Measurements from ENCODE around the gene DDX47. TPM values are rescaled to one million over a fixed set of nuclear protein-coding genes. Genes with fewer than 3 reads are reported as not detected.

Gene DDX47
- 49.5 TPM for polyA plus RNA-seq (2013, experiment 1 of 2; ENCODE audit: insufficient read length)
- polyA plus RNA-seq (2013, experiment 2 of 2; ENCODE audit: insufficient read length): 54.2 TPM

- DNase-seq: peak; percentile 90
These were observed at the start of gene DDX47 for GRCh38 chr12:12813120-12814101. Gene DDX47 (plus strand): TSS chr12:12813346. CDS start chr12:12813368, 22 bp downstream.

- no peak for DNase-seq
These were observed 48.3 kb upstream of the DDX47 start for GRCh38 chr12:12764824-12765223.

- no peak for DNase-seq
These were observed 42.9 kb upstream of the DDX47 start for GRCh38 chr12:12770262-12770661.

- DNase-seq: no peak
These were observed 38.4 kb upstream of the DDX47 start for GRCh38 chr12:12774791-12775190.

GRCh38 chr12:12776261-12776660 lies 36.9 kb upstream of the DDX47 start:
- DNase-seq: no peak

- DNase-seq: no peak
These were observed 36.1 kb upstream of the DDX47 start for GRCh38 chr12:12777092-12777491.

GRCh38 chr12:12779007-12779406 lies 34.1 kb upstream of the DDX47 start:
- DNase-seq: no peak

DNA sequence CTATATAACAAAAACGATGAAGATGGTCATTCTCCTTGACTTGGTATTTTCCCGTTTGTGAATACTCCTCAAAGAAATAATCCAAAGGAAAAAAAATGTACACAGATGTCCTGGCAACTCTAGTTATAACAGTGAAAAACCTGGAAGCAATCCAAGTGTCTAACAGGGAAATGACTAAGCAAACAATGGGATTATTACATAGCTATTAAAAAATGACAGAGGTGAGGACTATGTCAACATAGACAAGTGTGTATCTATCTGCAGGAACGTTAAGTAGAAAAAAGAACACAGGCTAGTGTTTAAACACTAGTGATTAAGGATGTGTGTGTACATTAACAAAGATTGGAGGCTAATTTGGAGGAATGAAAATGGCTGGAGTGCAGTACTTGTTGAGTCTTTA lies 33.6 kb upstream of the DDX47 start:
- DNase-seq: peak; percentile 78

GRCh38 chr12:12784116-12784515 lies 29.0 kb upstream of the DDX47 start:
- no peak for DNase-seq

GRCh38 chr12:12784911-12785814 lies 28.0 kb upstream of the DDX47 start, which contains the start of gene APOLD1:
Gene APOLD1 (plus strand): TSS chr12:12785659. CDS start chr12:12785692, 33 bp downstream.
- peak; percentile 90 for DNase-seq

GRCh38 chr12:12786351-12786705 lies 26.8 kb upstream of the DDX47 start:
- no peak for DNase-seq

GRCh38 chr12:12786706-12787601 lies 26.2 kb upstream of the DDX47 start:
- DNase-seq: peak; percentile 83

- DNase-seq: no peak
These were observed 25.0 kb upstream of the DDX47 start for GRCh38 chr12:12788131-12788530.

- DNase-seq: peak; percentile 82
These were observed 24.3 kb upstream of the DDX47 start for GRCh38 chr12:12788675-12789368.

DNA sequence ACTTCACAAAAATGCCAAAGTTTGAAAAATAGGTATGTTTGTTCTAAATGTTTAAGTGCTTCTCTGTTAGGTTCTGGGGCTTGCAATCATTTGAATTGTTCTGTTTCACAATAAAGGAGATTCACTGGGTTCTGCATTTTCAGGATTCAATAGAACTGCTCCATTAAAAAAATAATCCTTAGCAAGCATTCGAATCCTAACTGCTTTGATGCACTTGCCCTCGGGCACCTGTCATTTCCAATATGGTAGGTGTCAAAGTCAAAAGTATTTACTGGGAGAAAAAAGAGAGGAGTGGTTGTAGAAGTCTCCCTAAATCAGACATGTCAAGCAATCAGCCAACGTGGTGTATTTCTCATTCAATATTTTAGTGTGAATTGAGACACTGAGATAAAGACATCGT lies 22.2 kb upstream of the DDX47 start:
- DNase-seq: no peak

DNA sequence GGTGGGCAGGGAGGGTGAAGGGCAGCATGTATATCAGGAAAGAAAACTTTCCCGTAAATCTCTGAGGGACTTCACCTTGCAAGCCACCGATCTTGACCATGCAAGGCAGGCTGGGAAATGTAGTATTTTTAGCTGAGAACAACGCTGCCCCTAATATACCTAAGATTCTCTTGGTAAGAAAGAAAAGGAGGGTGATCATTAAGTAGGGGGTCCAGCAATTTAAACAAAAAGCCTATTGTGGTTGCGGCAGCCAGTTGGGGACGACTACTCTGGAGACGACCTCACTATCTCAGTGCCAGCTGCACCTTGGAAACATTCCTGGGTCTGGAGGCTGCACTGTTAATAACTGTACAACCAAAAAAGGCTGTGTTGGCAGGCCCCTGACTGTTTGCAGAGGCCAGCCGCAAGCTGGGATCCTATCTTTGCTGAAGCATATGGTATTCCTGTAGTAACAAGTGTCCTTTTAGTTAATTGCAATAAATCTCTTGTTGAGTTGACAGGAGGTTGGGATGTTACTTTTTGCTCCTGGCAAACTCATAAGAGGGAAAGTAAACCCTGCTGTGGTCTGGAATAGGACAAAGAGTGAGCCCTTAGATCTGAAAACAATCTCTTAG lies 21.3 kb upstream of the DDX47 start:
- DNase-seq: no peak

DNA sequence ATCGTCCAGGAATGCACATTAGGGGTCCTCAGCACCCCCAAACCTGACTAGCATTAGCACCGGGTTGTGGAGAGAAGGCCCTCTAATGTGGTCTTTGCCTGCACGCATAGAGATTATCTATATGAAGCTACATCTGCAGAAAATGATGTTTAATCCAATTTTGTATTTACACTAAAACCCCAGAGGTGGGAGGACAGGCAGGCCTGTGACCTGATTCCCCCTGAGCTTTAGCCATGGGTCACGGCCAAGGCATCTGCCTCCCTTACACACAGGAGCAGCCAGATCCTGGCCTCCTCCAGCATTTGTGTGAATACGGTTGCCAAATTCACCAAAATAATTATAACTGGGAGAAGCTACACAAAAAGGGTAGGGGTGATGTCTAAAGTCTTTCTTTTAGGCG lies 20.7 kb upstream of the DDX47 start:
- DNase-seq: no peak

GRCh38 chr12:12794686-12795085 lies 18.5 kb upstream of the DDX47 start:
- no peak for DNase-seq

- DNase-seq: no peak
These were observed 17.0 kb upstream of the DDX47 start for GRCh38 chr12:12796171-12796570.

DNA sequence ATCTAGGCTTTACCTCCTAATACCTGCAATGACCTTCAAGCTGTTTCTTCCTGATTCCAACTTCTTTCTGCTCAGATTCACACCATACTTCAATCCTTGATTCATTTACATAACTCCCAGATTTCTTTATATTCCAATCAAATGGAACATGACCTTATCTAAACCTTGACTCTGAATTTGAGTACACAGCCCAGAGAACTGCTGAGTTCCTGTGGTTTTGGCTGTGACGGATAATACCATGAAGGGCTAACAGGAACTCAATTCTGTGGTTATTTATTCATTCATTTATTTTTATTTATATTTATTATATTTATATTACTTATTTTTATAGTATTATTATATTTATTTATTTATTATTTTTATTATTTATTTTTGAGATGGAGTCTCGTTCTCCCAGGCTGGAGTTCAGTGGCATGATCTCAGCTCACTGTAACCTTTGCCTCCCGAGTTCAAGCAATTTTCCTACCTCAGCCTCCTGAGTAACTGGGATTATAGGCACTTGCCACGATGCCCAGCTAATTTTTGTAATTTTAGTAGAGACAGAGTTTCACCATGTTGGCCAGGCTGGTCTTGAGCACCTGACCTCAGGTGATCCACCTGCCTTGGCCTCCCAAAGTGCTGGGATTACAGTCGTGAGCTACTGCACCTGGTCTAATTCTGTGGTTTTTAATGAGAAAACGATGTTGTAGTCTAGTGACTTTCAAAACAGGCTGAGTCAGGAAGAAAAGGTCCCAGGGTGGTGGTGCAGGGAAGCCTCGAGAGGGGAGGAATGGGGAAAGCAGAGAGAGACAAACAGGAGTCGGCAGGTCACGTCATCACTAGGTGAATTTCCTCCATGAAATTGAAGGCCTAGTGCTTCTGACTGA lies 16.0 kb upstream of the DDX47 start:
- DNase-seq: no peak
